Neutrophil (primary cell): Measurements from ENCODE around the gene FAM149B1.
A peak's percentile ranks its signal among the peaks of the same experiment; 100 is the strongest.

Experiments
- H3K27ac ChIP-seq: fragments of 200-600 bp; sonication (generic); 2 replicates; pipeline ENCODE4 v1.5.1; 2016; ENCODE audit warnings: mild to moderate bottlenecking, moderate library complexity
- H3K27me3 ChIP-seq: fragments of 200-600 bp; sonication (generic); 2 replicates; pipeline ENCODE4 v1.6.0; 2016; ENCODE audit warnings: mild to moderate bottlenecking
- H3K36me3 ChIP-seq: fragments of 200-600 bp; sonication (generic); 2 replicates; pipeline ENCODE4 v1.5.1; 2017
- H3K4me1 ChIP-seq, 2 experiments: fragments of 200-600 bp in 1 of 2; sonication (generic) in 1 of 2; 1 replicate in 1 of 2; 2 replicates in 1 of 2; pipeline versions ENCODE4 v1.5.1 to v1.6.1; 2013 to 2016; ENCODE audit warnings: low read depth in 1 of 2, low read length in 1 of 2, mild to moderate bottlenecking in 1 of 2, moderate library complexity in 1 of 2; ENCODE audit not compliant: control insufficient read depth in 1 of 2, insufficient read depth in 1 of 2
- H3K4me3 ChIP-seq, 2 experiments: fragments of 200-600 bp in 1 of 2; sonication (generic) in 1 of 2; 1 replicate in 1 of 2; 2 replicates in 1 of 2; pipeline ENCODE4 v1.5.1; 2013 to 2016; ENCODE audit warnings: low read depth in 1 of 2, low read length in 1 of 2, mild to moderate bottlenecking in 1 of 2, moderate library complexity in 1 of 2
- H3K9me3 ChIP-seq: fragments of 200-600 bp; sonication (generic); 2 replicates; pipeline ENCODE4 v1.5.1; 2016
- CTCF ChIP-seq: fragments of 200-600 bp; sonication (generic); IDR thresholded peaks from 2 replicates; pipeline ENCODE4 v1.5.1; 2016; ENCODE audit warnings: antibody characterized with exemption

Gene FAM149B1

DNA sequence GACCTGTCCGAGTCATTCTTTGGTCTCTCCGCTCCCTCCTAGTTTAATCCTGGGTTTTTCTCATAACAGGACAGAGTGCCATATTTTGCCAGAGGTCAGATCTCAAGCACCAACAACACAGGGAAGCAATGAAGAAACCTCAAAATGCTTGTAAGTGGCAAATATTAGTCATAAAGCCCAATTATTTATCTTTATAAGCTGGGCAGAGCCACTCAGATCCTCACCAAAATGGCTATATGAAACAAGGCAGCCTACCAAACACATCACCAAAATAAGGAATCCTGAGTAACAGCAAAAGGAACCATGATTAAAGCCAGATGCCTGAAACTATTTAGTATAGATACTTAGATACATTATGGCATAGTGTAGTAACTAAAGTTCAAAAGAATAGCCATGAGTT is 4.8 kb upstream of the FAM149B1 start:
- Histone ChIP-seq H3K27me3 (no peaks in the 10 kb centered on the region), H3K27ac (no peak overlapping the region), H3K4me1 (peaks cover 7 to 10% of the 10 kb centered on the region in 2 experiments), H3K36me3 (peaks cover 22% of the 10 kb centered on the region), H3K4me3 (no peak overlapping the region), H3K9me3 (no peaks in the 10 kb centered on the region)
- no peak for TF ChIP-seq CTCF

GRCh38 chr10:73166972-73167371 is 947 bp upstream of the FAM149B1 start:
- H3K4me1 ChIP-seq, result peaks cover 13 to 18% of the 10 kb centered on the region in 2 experiments
- H3K36me3 ChIP-seq, result peaks cover 17% of the 10 kb centered on the region
- TF ChIP-seq CTCF, result no peak
- H3K27ac ChIP-seq, result peak overlapping the region; percentile 93
- no peaks in the 10 kb centered on the region for H3K9me3 ChIP-seq
- no peaks in the 10 kb centered on the region for H3K27me3 ChIP-seq
- peak overlapping the region; percentile 79 to 82 for H3K4me3 ChIP-seq

DNA sequence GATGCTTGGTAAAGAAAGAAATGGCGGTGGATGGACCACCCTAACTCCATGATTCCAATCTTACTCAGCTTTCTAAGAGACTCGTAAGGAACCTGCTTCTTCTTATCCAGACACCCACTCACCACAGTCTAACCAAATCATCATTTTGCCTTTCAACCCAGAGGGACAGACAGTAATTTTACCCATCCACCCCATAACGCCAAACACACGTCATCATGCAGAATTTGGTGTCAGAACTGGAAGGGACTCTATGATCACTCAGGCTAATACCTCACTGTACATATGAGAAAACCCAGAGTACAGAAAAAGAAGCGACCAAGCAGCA is 499 bp upstream of the FAM149B1 start:
- no peaks in the 10 kb centered on the region for H3K9me3 ChIP-seq
- H3K27ac ChIP-seq, result peak overlapping the region; percentile 93
- peaks cover 13 to 18% of the 10 kb centered on the region in 2 experiments for H3K4me1 ChIP-seq
- H3K27me3 ChIP-seq, result no peaks in the 10 kb centered on the region
- peaks cover 13% of the 10 kb centered on the region for H3K36me3 ChIP-seq
- H3K4me3 ChIP-seq, result peak overlapping the region; percentile 79 to 82
- no peak for TF ChIP-seq CTCF

GRCh38 chr10:73168465-73168803 is 515 bp downstream of the FAM149B1 start:
- H3K9me3 ChIP-seq, result no peaks in the 10 kb centered on the region
- peak overlapping the region; percentile 79 to 82 for H3K4me3 ChIP-seq
- H3K4me1 ChIP-seq, result peaks cover 13 to 18% of the 10 kb centered on the region in 2 experiments
- no peaks in the 10 kb centered on the region for H3K27me3 ChIP-seq
- no peak for TF ChIP-seq CTCF
- peaks cover 3% of the 10 kb centered on the region for H3K36me3 ChIP-seq
- peak overlapping the region; percentile 93 for H3K27ac ChIP-seq

- H3K27ac ChIP-seq, result no peak overlapping the region
- no peak overlapping the region for H3K4me3 ChIP-seq
- H3K27me3 ChIP-seq, result no peaks in the 10 kb centered on the region
- peaks cover 13 to 18% of the 10 kb centered on the region in 2 experiments for H3K4me1 ChIP-seq
- no peaks in the 10 kb centered on the region for H3K36me3 ChIP-seq
- TF ChIP-seq CTCF, result no peak
- H3K9me3 ChIP-seq, result no peaks in the 10 kb centered on the region
These were observed 1.4 kb downstream of the FAM149B1 start for GRCh38 chr10:73169320-73169719.

- no peaks in the 10 kb centered on the region for H3K9me3 ChIP-seq
- no peaks in the 10 kb centered on the region for H3K27me3 ChIP-seq
- peaks cover 28% of the 10 kb centered on the region for H3K36me3 ChIP-seq
- H3K4me1 ChIP-seq, result peaks cover 6 to 8% of the 10 kb centered on the region in 2 experiments
- no peak overlapping the region for H3K4me3 ChIP-seq
- no peak overlapping the region for H3K27ac ChIP-seq
- TF ChIP-seq CTCF, result no peak
These were observed 4.9 kb downstream of the FAM149B1 start for GRCh38 chr10:73172867-73173266.
